Measurements from ENCODE around the gene STC2.

DNA sequence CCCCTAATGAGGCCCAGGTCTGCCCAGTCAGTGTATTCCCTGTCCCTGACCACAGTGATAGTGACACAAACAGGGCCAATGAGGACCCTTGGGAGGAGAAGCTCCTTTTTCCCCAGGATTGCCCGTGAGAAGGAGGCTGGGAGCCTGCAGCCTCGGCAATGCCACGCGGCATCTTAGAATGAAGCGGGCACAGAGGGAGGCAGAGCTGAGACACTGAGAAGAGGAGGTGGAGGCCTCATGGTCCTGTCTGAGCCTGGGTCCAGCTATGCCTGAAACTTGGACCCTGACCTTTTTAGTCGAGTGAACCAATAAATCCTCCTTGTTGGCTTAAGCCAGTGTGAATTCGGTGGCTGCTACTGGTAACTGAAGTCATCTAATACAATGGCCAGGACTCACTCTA is 28.4 kb downstream of the STC2 start:
- TF ChIP-seq YY1 (IDR thresholded peaks at IDR 0.05; ENCODE audit: insufficient read depth, insufficient read length): no peak
- TF ChIP-seq ZNF274 (IDR thresholded peaks at IDR 0.05; ENCODE audit: low read depth, low read length): no peak
